MCF 10A (cell line): ENCODE data around the gene RAB25. TPM values are rescaled to one million over a fixed set of nuclear protein-coding genes. Genes with fewer than 3 reads are reported as not detected.

Source experiments
- BruUV-seq: library from RNA; stranded (reverse); fragments of 400-500 nt; replicated peaks from 2 replicates; lab custom pipeline; 2021; lab: Mats Ljungman, UMichigan
- CTCF ChIA-PET: fragments of 300-600 bp; sonication (Branson Sonifier 250); formaldehyde crosslinking; extraction: SDS; loops from one replicate; lab custom pipeline; 2021; ENCODE audit warnings: antibody characterized with exemption, inconsistent platforms; lab: Yijun Ruan, JAX
- POLR2A ChIA-PET: fragments of 300-600, 350-650 bp; sonication (Branson Sonifier 250); formaldehyde crosslinking; extraction: SDS; loops from one replicate; lab custom pipeline; 2020; ENCODE audit warnings: antibody characterized with exemption, inconsistent platforms; lab: Yijun Ruan, JAX
- DNase-seq: peaks from one replicate; pipeline ENCODE4 v3.0.0-alpha.2; 2018; ENCODE audit not compliant: unreplicated experiment
- H3K27ac Mint-ChIP-seq: one replicate; pipeline ENCODE4 v1.8.0; 2022; ENCODE audit warnings: mild to moderate bottlenecking, low read depth, mixed read lengths; ENCODE audit not compliant: unreplicated experiment
- H3K27me3 Mint-ChIP-seq: one replicate; pipeline ENCODE4 v1.8.0; 2022; ENCODE audit warnings: mixed read lengths; ENCODE audit not compliant: insufficient read depth, unreplicated experiment
- H3K36me3 Mint-ChIP-seq: one replicate; pipeline ENCODE4 v1.8.0; 2022; ENCODE audit warnings: mild to moderate bottlenecking, moderate library complexity, mixed read lengths; ENCODE audit not compliant: insufficient read depth, unreplicated experiment
- H3K4me1 Mint-ChIP-seq: one replicate; pipeline ENCODE4 v1.8.0; 2022; ENCODE audit warnings: mixed read lengths; ENCODE audit not compliant: insufficient read depth, unreplicated experiment
- H3K4me3 Mint-ChIP-seq: one replicate; pipeline ENCODE4 v1.8.0; 2022; ENCODE audit warnings: mild to moderate bottlenecking, moderate library complexity, mixed read lengths; ENCODE audit not compliant: unreplicated experiment
- H3K9me3 Mint-ChIP-seq: one replicate; pipeline ENCODE4 v1.8.0; 2022; ENCODE audit warnings: mixed read lengths; ENCODE audit not compliant: unreplicated experiment
- intact Hi-C: fragments of 100-400 bp; cut with micrococcal nuclease; formaldehyde crosslinking; loops from 2 replicates; pipeline ENCODE4 v1.14.1; 2022
- total RNA-seq: library from RNA; stranded (reverse); gene quantifications from 2 replicates; pipeline ENCODE4 v1.2.3, GENCODE V29; 2022
- TF ChIP-seq, protein P1 (sequence below): fragments of 200-600 bp; IDR thresholded peaks from one replicate; pipeline ENCODE4 v1.8.0; 2022; ENCODE audit warnings: antibody characterized with exemption, mild to moderate bottlenecking; ENCODE audit not compliant: unreplicated experiment

The RAB25 gene
- total RNA-seq, 1 experiment from 2014 or later: 5.5 TPM

DNA sequence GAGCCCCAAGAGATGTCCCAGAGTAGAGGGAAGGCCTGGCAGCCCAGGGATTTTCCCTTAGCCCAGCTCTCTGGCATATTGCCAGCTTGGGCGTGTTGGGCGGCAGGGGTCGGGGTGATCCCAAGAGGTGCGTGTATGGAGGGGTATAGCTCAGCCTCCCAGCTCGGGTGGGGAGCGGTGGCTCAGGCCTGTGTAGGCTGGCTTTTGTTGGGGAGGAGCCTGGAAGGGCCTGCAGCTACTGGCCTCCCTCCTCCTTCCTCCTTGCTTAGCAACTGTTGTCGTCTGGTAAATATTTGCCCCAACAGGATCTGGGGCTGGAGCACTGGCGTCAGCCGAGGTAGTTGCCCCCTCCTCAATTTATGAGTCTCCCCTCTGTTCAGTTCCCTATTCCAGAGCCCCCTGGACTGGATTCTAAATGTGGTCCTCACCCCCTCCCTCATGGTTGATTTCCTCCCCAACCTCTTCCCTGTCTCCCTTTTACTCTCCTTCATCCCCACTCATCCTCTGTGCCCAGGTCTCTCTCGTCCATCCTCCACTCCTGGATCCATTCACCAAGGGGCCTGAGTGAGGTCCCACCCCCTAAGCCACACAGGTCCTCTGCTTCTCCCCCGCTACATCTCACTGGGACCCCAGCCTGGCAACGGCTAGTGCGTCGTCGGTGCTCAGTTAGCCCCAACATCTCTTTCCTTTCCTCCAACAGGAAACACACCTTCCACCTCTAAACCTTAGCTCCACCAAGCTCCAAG is 43.3 kb downstream of the RAB25 start:
- peak; percentile 94 for DNase-seq
- TF ChIP-seq, protein P1, sequence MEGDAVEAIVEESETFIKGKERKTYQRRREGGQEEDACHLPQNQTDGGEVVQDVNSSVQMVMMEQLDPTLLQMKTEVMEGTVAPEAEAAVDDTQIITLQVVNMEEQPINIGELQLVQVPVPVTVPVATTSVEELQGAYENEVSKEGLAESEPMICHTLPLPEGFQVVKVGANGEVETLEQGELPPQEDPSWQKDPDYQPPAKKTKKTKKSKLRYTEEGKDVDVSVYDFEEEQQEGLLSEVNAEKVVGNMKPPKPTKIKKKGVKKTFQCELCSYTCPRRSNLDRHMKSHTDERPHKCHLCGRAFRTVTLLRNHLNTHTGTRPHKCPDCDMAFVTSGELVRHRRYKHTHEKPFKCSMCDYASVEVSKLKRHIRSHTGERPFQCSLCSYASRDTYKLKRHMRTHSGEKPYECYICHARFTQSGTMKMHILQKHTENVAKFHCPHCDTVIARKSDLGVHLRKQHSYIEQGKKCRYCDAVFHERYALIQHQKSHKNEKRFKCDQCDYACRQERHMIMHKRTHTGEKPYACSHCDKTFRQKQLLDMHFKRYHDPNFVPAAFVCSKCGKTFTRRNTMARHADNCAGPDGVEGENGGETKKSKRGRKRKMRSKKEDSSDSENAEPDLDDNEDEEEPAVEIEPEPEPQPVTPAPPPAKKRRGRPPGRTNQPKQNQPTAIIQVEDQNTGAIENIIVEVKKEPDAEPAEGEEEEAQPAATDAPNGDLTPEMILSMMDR: no peak
- intact Hi-C loops: loop anchor here (1.0 kb wide), 1 partner anchor 22 kb away; no protein-coding TSS in a partner anchor
- peak overlapping the region; percentile 9 for H3K4me3 Mint-ChIP-seq
- H3K4me1 Mint-ChIP-seq: peaks cover 73% of the 10 kb centered on the region
- ChIA-PET POLR2A (interaction anchor here (0.8 to 28.2 kb wide), 6 partner anchors 19 to 172 kb away, joined by 3 to 960 read pairs (median 3); partner anchors contain the start of genes LMNA and PMF1), CTCF (interaction anchor here (0.5 to 26.9 kb wide), 5 partner anchors 13 to 167 kb away, joined by 3 to 1892 read pairs (median 5); partner anchors contain the start of genes LMNA and SEMA4A)
- no peaks in the 10 kb centered on the region for H3K9me3 Mint-ChIP-seq
- no peaks in the 10 kb centered on the region for H3K27me3 Mint-ChIP-seq
- BruUV-seq: no TSS peak
- peak overlapping the region; percentile 91 for H3K27ac Mint-ChIP-seq
- H3K36me3 Mint-ChIP-seq: peaks cover 7% of the 10 kb centered on the region

DNA sequence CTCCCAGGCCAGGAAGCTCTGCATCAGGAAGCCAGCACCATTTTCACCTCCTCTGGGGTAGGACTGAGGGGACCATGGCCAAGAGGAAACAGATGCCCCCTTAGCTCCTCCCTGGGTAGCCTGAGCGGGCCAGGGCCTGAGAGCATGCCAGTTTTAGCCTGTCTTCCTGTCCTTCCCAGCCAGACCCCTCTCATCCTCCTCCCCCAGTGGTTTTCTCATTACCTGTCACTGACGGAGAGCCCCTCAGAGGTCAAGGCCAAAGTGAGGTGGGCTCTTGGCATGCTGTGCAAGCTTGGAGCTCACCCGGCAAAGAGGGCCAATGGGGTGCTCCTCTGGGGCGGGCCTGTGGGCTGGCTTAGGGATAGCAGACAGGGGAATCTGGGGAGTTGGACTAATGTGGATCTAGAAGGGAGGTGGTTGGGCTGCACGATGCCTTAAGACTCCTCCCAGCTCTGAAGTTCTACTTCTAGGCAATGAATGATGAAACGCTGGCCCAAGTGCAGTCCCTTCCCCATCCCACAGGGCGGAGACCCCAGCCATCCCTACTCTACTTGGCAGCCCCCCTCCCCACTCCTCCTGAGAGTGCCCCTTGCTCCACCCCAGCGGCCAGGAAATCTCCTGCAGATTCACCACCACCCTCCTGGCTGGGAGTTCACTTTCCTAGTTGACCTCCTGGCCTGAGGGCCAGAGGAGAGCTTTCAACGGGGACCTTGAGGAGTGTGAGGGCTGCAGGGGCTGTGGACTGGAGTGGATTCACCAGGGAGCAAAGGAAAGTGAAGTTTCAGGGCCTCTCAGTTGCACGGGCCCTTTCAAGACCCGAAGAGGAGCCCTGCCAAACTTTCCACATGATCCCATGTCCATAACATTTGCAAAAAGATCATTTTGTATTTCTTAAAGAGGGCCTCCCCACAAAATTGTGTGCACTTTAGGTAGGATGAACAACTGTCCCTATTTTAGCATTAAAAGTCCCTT is 44.2 kb downstream of the RAB25 start:
- Mint-ChIP-seq H3K4me3 (peak overlapping the region; percentile 62), H3K36me3 (peaks cover 7% of the 10 kb centered on the region), H3K9me3 (no peaks in the 10 kb centered on the region), H3K27me3 (no peaks in the 10 kb centered on the region), H3K27ac (peak overlapping the region; percentile 91), H3K4me1 (peaks cover 74% of the 10 kb centered on the region)
- CTCF ChIA-PET: interaction anchor here (0.6 to 26.9 kb wide), 3 partner anchors 14 to 168 kb away, joined by 3 to 1892 read pairs (median 234); partner anchors contain the start of genes LMNA and SEMA4A
- POLR2A ChIA-PET: interaction anchor here (1.1 to 28.2 kb wide), 5 partner anchors 9 to 170 kb away, joined by 3 to 960 read pairs (median 16); partner anchors contain the start of genes LMNA and PMF1
- no TSS peak for BruUV-seq
- TF ChIP-seq, protein P1: no peak
- no peak for DNase-seq
- intact Hi-C loops: loop anchor here (1.0 kb wide), 1 partner anchor 21 kb away; no protein-coding TSS in a partner anchor

DNA sequence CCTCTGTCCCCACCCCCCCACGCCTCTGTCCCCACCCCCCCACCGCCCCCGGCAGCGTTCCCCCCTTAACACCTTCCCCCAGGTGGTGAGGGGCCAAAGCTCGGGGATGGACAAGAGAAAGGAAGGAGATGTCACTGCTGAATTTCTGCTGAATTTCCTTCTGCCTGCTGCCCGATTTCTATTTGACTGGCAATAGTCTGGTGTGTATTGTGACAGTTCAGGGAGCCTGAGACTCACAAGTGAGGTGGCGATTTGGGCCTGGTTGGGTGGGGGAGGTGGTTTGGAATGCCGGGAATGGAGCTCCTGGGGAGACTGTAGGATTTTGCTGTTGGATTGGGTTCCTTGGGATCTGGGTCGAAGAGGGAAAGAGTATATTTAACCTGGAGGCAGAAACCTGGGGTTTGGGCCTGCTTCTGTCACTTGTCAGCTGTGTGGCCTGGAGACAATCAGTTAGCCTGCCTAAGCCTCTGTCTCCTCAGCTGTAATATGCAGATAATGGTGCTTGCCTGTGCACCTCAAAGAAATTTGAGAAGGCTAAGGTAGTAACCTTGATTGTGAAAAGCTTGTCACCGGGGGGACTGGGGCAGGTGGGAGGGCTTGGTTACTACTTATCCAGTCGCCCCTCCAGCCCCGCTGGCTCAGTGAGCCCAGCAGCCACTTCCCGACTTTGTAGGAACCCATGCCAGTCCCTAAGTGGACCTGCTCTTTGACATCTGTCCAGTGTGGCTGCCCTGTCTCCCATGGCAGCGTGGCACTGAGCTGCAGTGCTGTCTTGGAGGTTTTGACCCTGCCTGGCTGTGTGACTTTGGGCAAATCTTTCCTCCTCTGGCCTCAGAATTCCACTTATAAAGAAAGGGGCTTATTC is 45.9 kb downstream of the RAB25 start:
- TF ChIP-seq, protein P1: no peak
- H3K9me3 Mint-ChIP-seq: no peaks in the 10 kb centered on the region
- intact Hi-C loops: loop anchor here (1.0 kb wide), 1 partner anchor 7 kb away; the partner anchor contains the start of gene LMNA
- CTCF ChIA-PET: interaction anchor here (0.5 to 26.9 kb wide), 9 partner anchors 16 to 248 kb away, joined by 3 to 1892 read pairs (median 4); partner anchors contain the start of genes LMNA, SEMA4A and SYT11
- no peak for DNase-seq
- H3K4me1 Mint-ChIP-seq: peaks cover 63% of the 10 kb centered on the region
- no peaks in the 10 kb centered on the region for H3K27me3 Mint-ChIP-seq
- H3K36me3 Mint-ChIP-seq: peaks cover 7% of the 10 kb centered on the region
- POLR2A ChIA-PET: interaction anchor here (0.6 to 28.2 kb wide), 11 partner anchors 8 to 176 kb away, joined by 3 to 960 read pairs (median 3); partner anchors contain the start of genes LMNA, PMF1 and SMG5
- peak overlapping the region; percentile 91 for H3K27ac Mint-ChIP-seq
- H3K4me3 Mint-ChIP-seq: peak overlapping the region; percentile 62
- TSS peak; percentile 82 for BruUV-seq
